GM18868 (cell line): ENCODE data around the gene OR2J3.
"Not testable (repeated sequence)": the region's sequence is repeated elsewhere in the genome, so short reads cannot be mapped to it uniquely, and the experiment has no call there.

Experiments
- ATAC-seq: cut with Tn5 transposase; IDR thresholded peaks from one replicate; pipeline ENCODE4 v1.9.1; 2021; ENCODE audit warnings: mild to moderate bottlenecking, moderate library complexity; ENCODE audit not compliant: unreplicated experiment

The OR2J3 gene

GRCh38 chr6:29159922-29160321 lies 52.1 kb downstream of the OR2J3 start:
- ATAC-seq, result not testable (repeated sequence)
